Measurements from ENCODE around the gene CRYBA2. TPM values are rescaled to one million over a fixed set of nuclear protein-coding genes. Genes with fewer than 3 reads are reported as not detected.

CRYBA2 gene
- total RNA-seq, 1 experiment from 2014 or later = not detected

GRCh38 chr2:219027511-219028055, 34.4 kb upstream of the CRYBA2 start:
- Histone ChIP-seq H3K27ac (no peak overlapping the region), H4K20me1 (ENCODE audit: insufficient read depth) (no peaks in the 10 kb centered on the region), H3K9me3 (ENCODE audit: insufficient read depth, low read depth) (no peaks in the 10 kb centered on the region), H3K27me3 (ENCODE audit: insufficient read depth, low read depth) (peaks cover 59% of the 10 kb centered on the region), H3K4me1 (replicated peaks; ENCODE audit: insufficient read depth) (no peaks in the 10 kb centered on the region), H3K79me2 (ENCODE audit: low read depth) (no peaks in the 10 kb centered on the region), H2AFZ (no peak overlapping the region), H3K4me2 (no peak overlapping the region), H3F3A (ENCODE audit: insufficient read depth, low read depth) (no peaks in the 10 kb centered on the region), H3K4me3 (no peak overlapping the region), H3K36me3 (ENCODE audit: low read depth) (no peaks in the 10 kb centered on the region), H3K9me2 (ENCODE audit: insufficient read depth) (no peaks in the 10 kb centered on the region)
- intact Hi-C loops (cut with micrococcal nuclease; ENCODE audit: unreplicated experiment) = no loop called here
- no TSS peak for BruUV-seq (replicated peaks)
- no peak for DNase-seq
- no peak for TF ChIP-seq CTCF (conservative IDR thresholded peaks at IDR 0.05)
- no peak for TF ChIP-seq EZH2 (IDR thresholded peaks at IDR 0.05; ENCODE audit: low read depth)
- CTCF ChIA-PET = interaction anchor here (0.6 kb wide), 1 partner anchor 1486 kb away, joined by 5 read pairs; no protein-coding TSS in a partner anchor
- POLR2A ChIA-PET (ENCODE audit: unreplicated experiment) = interaction anchor here (0.5 kb wide), 1 partner anchor 801 kb away, joined by 4 read pairs; no protein-coding TSS in a partner anchor

- Histone ChIP-seq H3K27ac (no peak overlapping the region), H3K4me2 (no peak overlapping the region), H3K9me3 (ENCODE audit: insufficient read depth, low read depth) (no peaks in the 10 kb centered on the region), H3K79me2 (ENCODE audit: low read depth) (no peaks in the 10 kb centered on the region), H3K4me3 (no peak overlapping the region), H2AFZ (no peak overlapping the region), H3K4me1 (replicated peaks; ENCODE audit: insufficient read depth) (no peaks in the 10 kb centered on the region), H3F3A (ENCODE audit: insufficient read depth, low read depth) (no peaks in the 10 kb centered on the region), H3K9me2 (ENCODE audit: insufficient read depth) (no peaks in the 10 kb centered on the region), H3K36me3 (ENCODE audit: low read depth) (no peaks in the 10 kb centered on the region), H4K20me1 (ENCODE audit: insufficient read depth) (no peaks in the 10 kb centered on the region), H3K27me3 (ENCODE audit: insufficient read depth, low read depth) (peaks cover 53% of the 10 kb centered on the region)
- BruUV-seq (replicated peaks) = no TSS peak
- POLR2A ChIA-PET (ENCODE audit: unreplicated experiment) = no interaction called here
- CTCF ChIA-PET = interaction anchor here (0.6 kb wide), 1 partner anchor 1487 kb away, joined by 5 read pairs; no protein-coding TSS in a partner anchor
- intact Hi-C loops (cut with micrococcal nuclease; ENCODE audit: unreplicated experiment) = no loop called here
- DNase-seq = no peak
- no peak for TF ChIP-seq EZH2 (IDR thresholded peaks at IDR 0.05; ENCODE audit: low read depth)
- no peak for TF ChIP-seq CTCF (conservative IDR thresholded peaks at IDR 0.05)
These were observed 33.7 kb upstream of the CRYBA2 start for GRCh38 chr2:219026946-219027345.

GRCh38 chr2:219025637-219026585, 32.7 kb upstream of the CRYBA2 start:
- POLR2A ChIA-PET (ENCODE audit: unreplicated experiment) = no interaction called here
- Histone ChIP-seq H3K36me3 (ENCODE audit: low read depth) (no peaks in the 10 kb centered on the region), H3K4me2 (no peak overlapping the region), H3F3A (ENCODE audit: insufficient read depth, low read depth) (no peaks in the 10 kb centered on the region), H3K79me2 (ENCODE audit: low read depth) (no peaks in the 10 kb centered on the region), H2AFZ (no peak overlapping the region), H3K9me2 (ENCODE audit: insufficient read depth) (no peaks in the 10 kb centered on the region), H3K4me1 (replicated peaks; ENCODE audit: insufficient read depth) (no peaks in the 10 kb centered on the region), H3K4me3 (no peak overlapping the region), H4K20me1 (ENCODE audit: insufficient read depth) (no peaks in the 10 kb centered on the region), H3K9me3 (ENCODE audit: insufficient read depth, low read depth) (no peaks in the 10 kb centered on the region), H3K27me3 (ENCODE audit: insufficient read depth, low read depth) (peaks cover 50% of the 10 kb centered on the region), H3K27ac (no peak overlapping the region)
- CTCF ChIA-PET = interaction anchor here (0.6 kb wide), 1 partner anchor 21 kb away, joined by 4 read pairs; no protein-coding TSS in a partner anchor
- BruUV-seq (replicated peaks) = no TSS peak
- intact Hi-C loops (cut with micrococcal nuclease; ENCODE audit: unreplicated experiment) = no loop called here
- no peak for DNase-seq
- no peak for TF ChIP-seq EZH2 (IDR thresholded peaks at IDR 0.05; ENCODE audit: low read depth)
- TF ChIP-seq CTCF (conservative IDR thresholded peaks at IDR 0.05) = no peak
